Stimulated activated naive B cell treated with anti-CD40 and anti-IgM and Interleukin-4, amounts not matched to agents 10 μg/mL and 1 μg/mL and 100 μg/mL, for 72 hours (primary cell): ENCODE data around the gene CFAP210.

Experiments
- ATAC-seq, 2 donors: fragments of 150-1000 bp; cut with Tn5 transposase; replicated peaks; 2 replicates each; pipeline ENCODE4 v1.10.0; 2021; ENCODE audit warnings: moderate library complexity in 1 of 2
- DNase-seq: peaks from one replicate; pipeline ENCODE4 v3.0.0; 2021
- H3K27ac Mint-ChIP-seq: one replicate; pipeline ENCODE4 v1.8.0; 2022; ENCODE audit warnings: mild to moderate bottlenecking, mixed read lengths
- H3K27me3 Mint-ChIP-seq, 2 donors: one replicate each; pipeline ENCODE4 v1.8.0; 2022; ENCODE audit warnings: mixed read lengths in 2 of 2
- H3K36me3 Mint-ChIP-seq, 2 donors: one replicate each; pipeline ENCODE4 v1.8.0; 2022; ENCODE audit warnings: mixed read lengths in 2 of 2, mild to moderate bottlenecking in 1 of 2
- H3K4me1 Mint-ChIP-seq, 2 donors: one replicate each; pipeline ENCODE4 v1.8.0; 2022; ENCODE audit warnings: mixed read lengths in 2 of 2, mild to moderate bottlenecking in 1 of 2
- H3K4me3 Mint-ChIP-seq, 2 donors: one replicate each; pipeline ENCODE4 v1.8.0; 2022; ENCODE audit warnings: mild to moderate bottlenecking in 2 of 2, mixed read lengths in 2 of 2, moderate library complexity in 1 of 2
- H3K9me3 Mint-ChIP-seq, 2 donors: one replicate each; pipeline ENCODE4 v1.8.0; 2022; ENCODE audit warnings: mixed read lengths in 2 of 2, mild to moderate bottlenecking in 1 of 2

Gene CFAP210

DNA sequence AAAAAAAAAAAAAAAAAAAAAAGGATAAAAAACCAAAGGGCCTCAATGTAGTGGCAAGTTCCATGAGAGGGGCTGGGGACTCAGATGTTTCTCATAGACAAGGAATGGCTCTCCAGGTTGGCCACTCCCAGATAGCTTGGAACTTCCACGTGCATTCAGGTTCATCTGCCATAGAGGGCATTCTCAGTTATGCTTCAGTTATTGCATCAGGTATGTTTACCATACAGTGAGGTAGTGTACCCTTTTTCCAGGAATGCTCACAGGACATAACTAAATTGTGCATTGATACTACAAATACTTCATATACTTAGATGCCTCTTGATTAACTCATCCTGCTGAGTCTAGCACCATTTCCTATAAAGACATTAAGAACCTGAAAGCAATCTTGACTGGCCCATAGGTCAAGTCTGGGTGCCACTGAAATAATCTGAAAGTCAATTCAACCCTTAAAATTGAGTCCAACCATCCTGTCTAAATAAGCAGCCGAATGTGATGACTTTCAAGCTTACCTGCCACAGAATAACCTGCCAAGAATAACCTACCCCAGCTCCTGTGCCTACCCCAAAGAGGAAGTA lies 24.8 kb upstream of the CFAP210 start:
- no peaks in the 10 kb centered on the region for H3K4me1 Mint-ChIP-seq
- no peak overlapping the region for H3K27ac Mint-ChIP-seq
- no peaks in the 10 kb centered on the region for H3K9me3 Mint-ChIP-seq
- DNase-seq (no peak), ATAC-seq (no peak)
- no peak overlapping the region for H3K4me3 Mint-ChIP-seq
- H3K27me3 Mint-ChIP-seq, result no peaks in the 10 kb centered on the region
- H3K36me3 Mint-ChIP-seq, result peaks cover 5 to 6% of the 10 kb centered on the region in 2 donors

DNA sequence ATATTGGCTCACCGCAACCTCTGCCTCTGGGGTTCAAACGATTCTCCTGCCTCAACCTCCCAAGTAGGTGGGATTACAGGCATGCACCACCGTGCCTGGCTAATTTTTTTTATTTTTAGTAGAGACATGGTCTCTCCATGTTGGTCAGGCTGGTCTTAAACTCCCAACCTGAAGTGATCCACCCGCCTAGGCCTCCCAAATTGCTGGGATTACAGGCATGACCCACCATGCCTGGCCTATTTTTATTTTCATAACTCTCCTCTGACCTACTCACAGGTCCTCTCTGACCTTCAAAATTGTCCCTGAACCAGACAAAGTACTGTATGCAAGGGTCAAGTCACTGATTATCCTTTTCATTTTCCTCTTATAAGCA lies 23.5 kb upstream of the CFAP210 start:
- DNase-seq (no peak), ATAC-seq (no peak)
- Mint-ChIP-seq H3K36me3 (peaks cover 0 to 2% of the 10 kb centered on the region in 2 donors), H3K9me3 (no peaks in the 10 kb centered on the region), H3K4me3 (no peak overlapping the region), H3K27me3 (no peaks in the 10 kb centered on the region), H3K4me1 (no peaks in the 10 kb centered on the region), H3K27ac (no peak overlapping the region)

- H3K36me3 Mint-ChIP-seq, result peaks cover 0 to 2% of the 10 kb centered on the region in 2 donors
- H3K27ac Mint-ChIP-seq, result no peak overlapping the region
- DNase-seq (no peak), ATAC-seq (no peak)
- no peaks in the 10 kb centered on the region for H3K4me1 Mint-ChIP-seq
- H3K4me3 Mint-ChIP-seq, result no peak overlapping the region
- no peaks in the 10 kb centered on the region for H3K9me3 Mint-ChIP-seq
- no peaks in the 10 kb centered on the region for H3K27me3 Mint-ChIP-seq
Measured at GRCh38 chr2:169716938-169717690, 22.9 kb upstream of the CFAP210 start.

DNA sequence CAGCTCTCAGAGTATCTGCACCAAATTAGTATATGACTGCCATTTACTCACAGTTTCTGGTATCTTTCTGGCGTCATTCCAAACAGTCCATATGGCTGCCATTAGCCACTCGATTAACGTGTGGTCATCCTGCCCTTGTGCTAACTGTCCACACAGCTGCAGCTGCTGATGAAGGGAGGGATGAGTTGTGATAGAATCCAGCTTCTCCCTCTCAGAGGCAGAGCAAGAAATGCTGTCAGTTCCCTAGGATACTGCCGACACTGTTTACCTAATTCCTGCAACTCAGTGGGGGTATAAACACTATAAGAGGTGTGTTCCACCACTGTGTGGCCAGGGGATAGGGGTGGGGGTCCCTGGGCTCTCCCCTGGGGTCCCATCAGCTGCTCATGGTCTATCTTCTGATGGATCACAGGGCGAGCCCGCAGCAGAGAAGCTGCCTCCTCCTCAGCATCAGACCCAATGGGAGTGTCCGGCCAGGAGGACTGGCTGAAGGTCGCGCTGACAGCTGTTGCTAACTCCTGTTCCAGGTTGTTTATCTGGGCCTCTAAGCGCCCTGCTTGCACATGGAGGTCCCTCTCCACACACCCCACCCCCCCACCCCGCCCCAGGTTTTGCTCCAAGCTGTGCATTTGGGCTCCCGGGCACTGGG lies 22.2 kb upstream of the CFAP210 start:
- no peak for DNase-seq
- no peaks in the 10 kb centered on the region for H3K4me1 Mint-ChIP-seq

DNA sequence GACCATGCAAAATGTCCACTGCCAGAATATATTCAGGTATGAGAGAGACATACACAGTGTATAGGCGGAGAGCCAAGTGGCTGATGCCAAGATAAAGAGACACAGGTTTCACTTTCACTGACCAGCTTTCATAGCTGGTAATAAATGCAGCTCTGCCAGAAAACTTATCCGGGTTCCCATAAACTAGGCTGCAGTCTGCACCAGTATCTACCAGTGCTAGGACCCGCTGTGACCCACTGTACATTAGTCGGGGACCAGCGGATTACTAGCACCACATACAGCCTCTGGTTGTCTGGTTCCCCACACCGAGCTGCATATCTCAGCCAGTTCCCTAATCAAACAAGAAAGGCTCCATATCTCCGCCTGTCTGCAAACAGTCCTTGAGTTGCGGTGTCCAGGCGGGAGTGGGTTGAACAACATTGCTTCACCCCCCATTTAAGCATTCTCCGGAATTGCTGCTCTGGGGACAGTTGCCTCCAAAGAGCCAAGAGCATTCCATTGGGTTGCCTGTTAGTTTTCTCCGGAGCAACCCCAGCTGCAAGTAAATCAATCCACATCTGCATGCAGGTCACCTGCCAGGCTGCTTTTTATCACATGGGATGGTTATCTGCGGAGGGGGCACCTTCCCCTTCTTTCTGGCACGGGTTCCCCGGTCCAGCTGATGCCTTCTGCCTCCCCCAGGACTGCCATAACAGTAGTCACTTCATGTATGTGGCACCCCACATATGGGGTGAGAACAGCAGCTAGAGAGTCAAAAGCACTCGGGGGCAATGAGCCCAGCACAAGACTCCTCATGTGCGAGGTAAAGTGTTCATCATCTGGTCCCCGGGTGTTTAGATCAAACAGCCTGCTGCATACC lies 21.4 kb upstream of the CFAP210 start:
- peaks cover 5 to 8% of the 10 kb centered on the region in 2 donors for H3K36me3 Mint-ChIP-seq
- DNase-seq, result no peak
- no peak overlapping the region for H3K27ac Mint-ChIP-seq
- H3K27me3 Mint-ChIP-seq, result no peaks in the 10 kb centered on the region
- no peaks in the 10 kb centered on the region for H3K4me1 Mint-ChIP-seq
- no peak overlapping the region for H3K4me3 Mint-ChIP-seq
- ATAC-seq, result no peak
- H3K9me3 Mint-ChIP-seq, result no peaks in the 10 kb centered on the region

More for the DNA sequence above, 22.2 kb upstream of the CFAP210 start:
- no peak for ATAC-seq
- Mint-ChIP-seq H3K27me3 (no peaks in the 10 kb centered on the region), H3K36me3 (peaks cover 5 to 7% of the 10 kb centered on the region in 2 donors), H3K9me3 (no peaks in the 10 kb centered on the region), H3K4me3 (no peak overlapping the region), H3K27ac (no peak overlapping the region)

- Mint-ChIP-seq H3K27ac (no peak overlapping the region), H3K4me3 (no peak overlapping the region), H3K9me3 (no peaks in the 10 kb centered on the region), H3K36me3 (peaks cover 5 to 8% of the 10 kb centered on the region in 2 donors), H3K27me3 (no peaks in the 10 kb centered on the region), H3K4me1 (no peaks in the 10 kb centered on the region)
- ATAC-seq, result no peak
- DNase-seq, result no peak
Measured at GRCh38 chr2:169714699-169715098, 20.5 kb upstream of the CFAP210 start.

- DNase-seq (no peak), ATAC-seq (no peak)
- H3K4me3 Mint-ChIP-seq, result no peak overlapping the region
- H3K27ac Mint-ChIP-seq, result no peak overlapping the region
- no peaks in the 10 kb centered on the region for H3K27me3 Mint-ChIP-seq
- peaks cover 7 to 8% of the 10 kb centered on the region in 2 donors for H3K36me3 Mint-ChIP-seq
- H3K9me3 Mint-ChIP-seq, result no peaks in the 10 kb centered on the region
- no peaks in the 10 kb centered on the region for H3K4me1 Mint-ChIP-seq
Measured at GRCh38 chr2:169713331-169713730, 19.1 kb upstream of the CFAP210 start.

- Mint-ChIP-seq H3K9me3 (no peaks in the 10 kb centered on the region), H3K4me3 (no peak overlapping the region), H3K27me3 (no peaks in the 10 kb centered on the region), H3K4me1 (no peaks in the 10 kb centered on the region), H3K36me3 (peaks cover 7 to 9% of the 10 kb centered on the region in 2 donors), H3K27ac (no peak overlapping the region)
- ATAC-seq, result no peak
- no peak for DNase-seq
Measured at GRCh38 chr2:169712791-169713227, 18.6 kb upstream of the CFAP210 start.

GRCh38 chr2:169711751-169712509 lies 17.7 kb upstream of the CFAP210 start:
- H3K36me3 Mint-ChIP-seq, result peaks cover 7 to 14% of the 10 kb centered on the region in 2 donors
- H3K27ac Mint-ChIP-seq, result peak overlapping the region; percentile 9
- no peak for DNase-seq
- H3K4me1 Mint-ChIP-seq, result no peaks in the 10 kb centered on the region
- H3K4me3 Mint-ChIP-seq, result no peak overlapping the region
- no peaks in the 10 kb centered on the region for H3K9me3 Mint-ChIP-seq
- ATAC-seq, result no peak
- H3K27me3 Mint-ChIP-seq, result no peaks in the 10 kb centered on the region

- DNase-seq (no peak), ATAC-seq (no peak)
- H3K4me1 Mint-ChIP-seq, result no peaks in the 10 kb centered on the region
- no peak overlapping the region for H3K27ac Mint-ChIP-seq
- H3K4me3 Mint-ChIP-seq, result no peak overlapping the region
- H3K27me3 Mint-ChIP-seq, result no peaks in the 10 kb centered on the region
- no peaks in the 10 kb centered on the region for H3K9me3 Mint-ChIP-seq
- peaks cover 6 to 14% of the 10 kb centered on the region in 2 donors for H3K36me3 Mint-ChIP-seq
Measured at GRCh38 chr2:169709981-169710380, 15.8 kb upstream of the CFAP210 start.

GRCh38 chr2:169709331-169709730 lies 15.1 kb upstream of the CFAP210 start:
- peaks cover 6 to 14% of the 10 kb centered on the region in 2 donors for H3K36me3 Mint-ChIP-seq
- H3K4me3 Mint-ChIP-seq, result no peak overlapping the region

GRCh38 chr2:169707626-169708025 lies 13.4 kb upstream of the CFAP210 start:
- ATAC-seq (no peak), DNase-seq (no peak)
- no peaks in the 10 kb centered on the region for H3K9me3 Mint-ChIP-seq
- H3K36me3 Mint-ChIP-seq, result peaks cover 7 to 20% of the 10 kb centered on the region in 2 donors
- no peaks in the 10 kb centered on the region for H3K4me1 Mint-ChIP-seq
- H3K27ac Mint-ChIP-seq, result no peak overlapping the region
- H3K27me3 Mint-ChIP-seq, result no peaks in the 10 kb centered on the region
- no peak overlapping the region for H3K4me3 Mint-ChIP-seq

More at GRCh38 chr2:169709331-169709730, 15.1 kb upstream of the CFAP210 start:
- Mint-ChIP-seq H3K4me1 (no peaks in the 10 kb centered on the region), H3K9me3 (no peaks in the 10 kb centered on the region), H3K27me3 (no peaks in the 10 kb centered on the region), H3K27ac (no peak overlapping the region)
- ATAC-seq, result no peak
- no peak for DNase-seq

- H3K36me3 Mint-ChIP-seq, result peaks cover 4 to 22% of the 10 kb centered on the region in 2 donors
Measured at GRCh38 chr2:169705927-169706326, 11.7 kb upstream of the CFAP210 start.

More at GRCh38 chr2:169705927-169706326, 11.7 kb upstream of the CFAP210 start:
- Mint-ChIP-seq H3K9me3 (no peaks in the 10 kb centered on the region), H3K4me3 (no peak overlapping the region), H3K27ac (no peak overlapping the region), H3K27me3 (no peaks in the 10 kb centered on the region), H3K4me1 (no peaks in the 10 kb centered on the region)
- ATAC-seq (no peak), DNase-seq (no peak)
